HG03342 (cell line): ENCODE measurements around the gene CCDC187.
A peak's percentile ranks its signal among the peaks of the same experiment; 100 is the strongest.
"Not testable (repeated sequence)": the region's sequence is repeated elsewhere in the genome, so short reads cannot be mapped to it uniquely, and the experiment has no call there.

ENCODE experiments used
- ATAC-seq: cut with Tn5 transposase; IDR thresholded peaks from one replicate; pipeline ENCODE4 v1.9.1; 2021; ENCODE audit warnings: mild to moderate bottlenecking, moderate library complexity; ENCODE audit not compliant: unreplicated experiment

Gene CCDC187

GRCh38 chr9:136273244-136273865, 30.5 kb downstream of the CCDC187 start:
- no peak for ATAC-seq

GRCh38 chr9:136270173-136270705, 33.7 kb downstream of the CCDC187 start:
- ATAC-seq: no peak

- no peak for ATAC-seq
Measured at GRCh38 chr9:136268735-136269134, 35.2 kb downstream of the CCDC187 start.

GRCh38 chr9:136268318-136268717, 35.6 kb downstream of the CCDC187 start:
- no peak for ATAC-seq

- peak; percentile 73 for ATAC-seq
Measured at GRCh38 chr9:136267261-136268111, 36.4 kb downstream of the CCDC187 start.

GRCh38 chr9:136266641-136267040, 37.3 kb downstream of the CCDC187 start:
- not testable (repeated sequence) for ATAC-seq

GRCh38 chr9:136265561-136266355, 38.1 kb downstream of the CCDC187 start:
- no peak for ATAC-seq

GRCh38 chr9:136264441-136265405, 39.2 kb downstream of the CCDC187 start:
- no peak for ATAC-seq

GRCh38 chr9:136264031-136264430, 39.9 kb downstream of the CCDC187 start:
- no peak for ATAC-seq

GRCh38 chr9:136262671-136263178, 41.2 kb downstream of the CCDC187 start:
- no peak for ATAC-seq

- no peak for ATAC-seq
Measured at GRCh38 chr9:136261686-136262430, 42.0 kb downstream of the CCDC187 start.

- no peak for ATAC-seq
Measured at GRCh38 chr9:136260936-136261472, 42.9 kb downstream of the CCDC187 start.

GRCh38 chr9:136260521-136260920, 43.4 kb downstream of the CCDC187 start:
- no peak for ATAC-seq

- no peak for ATAC-seq
Measured at GRCh38 chr9:136259836-136260235, 44.1 kb downstream of the CCDC187 start.

- no peak for ATAC-seq
Measured at GRCh38 chr9:136259517-136259813, 44.4 kb downstream of the CCDC187 start.

GRCh38 chr9:136258786-136259516, 44.9 kb downstream of the CCDC187 start:
- no peak for ATAC-seq

- no peak for ATAC-seq
Measured at GRCh38 chr9:136258299-136258625, 45.6 kb downstream of the CCDC187 start.
